CD14-positive monocyte (primary cell): ENCODE data around the gene VCAM1. TPM values are rescaled to one million over a fixed set of nuclear protein-coding genes. Genes with fewer than 3 reads are reported as not detected.

Experiments used
- DNase-seq, 3 donors: peaks; one replicate each; pipeline ENCODE4 v3.0.0-alpha.2; 2011 to 2022
- H2AFZ ChIP-seq: 2 replicates; pipeline ENCODE4 v1.6.0; 2012; ENCODE audit warnings: mild to moderate bottlenecking, low read depth, low read length, inconsistent platforms; ENCODE audit not compliant: insufficient read depth, poor library complexity, severe bottlenecking
- H3K27ac ChIP-seq, 2 donors: 1 replicate in 1 of 2; 2 replicates in 1 of 2; pipeline ENCODE4 v1.5.1; 2012 to 2013; ENCODE audit warnings: low read length in 2 of 2, control low read depth in 1 of 2, inconsistent platforms in 1 of 2, low read depth in 1 of 2, mild to moderate bottlenecking in 1 of 2
- H3K27me3 ChIP-seq, 2 donors: one replicate each; pipeline versions ENCODE4 v1.6.0 to v1.6.1; 2011 to 2013; ENCODE audit warnings: low read length in 2 of 2; ENCODE audit not compliant: control insufficient read depth in 2 of 2, insufficient read depth in 2 of 2
- H3K36me3 ChIP-seq, 2 donors: replicated peaks in 1 of 2; 1 replicate in 1 of 2; 2 replicates in 1 of 2; pipeline versions ENCODE4 v1.5.1 to v1.6.1; 2012 to 2013; ENCODE audit warnings: low read length in 2 of 2, control low read depth in 1 of 2, inconsistent platforms in 1 of 2, mild to moderate bottlenecking in 1 of 2; ENCODE audit not compliant: insufficient read depth in 2 of 2, control insufficient read depth in 1 of 2
- H3K4me1 ChIP-seq, 2 donors: 1 replicate in 1 of 2; 2 replicates in 1 of 2; pipeline versions ENCODE4 v1.5.1 to v1.6.1; 2012 to 2013; ENCODE audit warnings: low read length in 2 of 2, control low read depth in 1 of 2, inconsistent platforms in 1 of 2, mild to moderate bottlenecking in 1 of 2, moderate library complexity in 1 of 2; ENCODE audit not compliant: insufficient read depth in 2 of 2, control insufficient read depth in 1 of 2
- H3K4me2 ChIP-seq: replicated peaks from 2 replicates; pipeline ENCODE3; 2012; ENCODE audit warnings: low read length, moderate library complexity, mild to moderate bottlenecking; ENCODE audit not compliant: poor library complexity, severe bottlenecking; ENCODE audit errors: extremely low read depth
- H3K4me3 ChIP-seq, 3 experiments: fragments of 200-600 bp in 1 of 3; sonication (generic) in 1 of 3; replicated peaks in 1 of 3; 1 replicate in 2 of 3; 2 replicates in 1 of 3; pipeline ENCODE4 v1.5.1; 2011 to 2013; ENCODE audit warnings: low read length in 3 of 3, mild to moderate bottlenecking in 3 of 3, control low read depth in 2 of 3, low read depth in 2 of 3, inconsistent platforms in 1 of 3, moderate library complexity in 1 of 3
- H3K79me2 ChIP-seq: 2 replicates; pipeline ENCODE4 v1.6.0; 2012; ENCODE audit warnings: mild to moderate bottlenecking, control low read depth, inconsistent platforms, low read length, moderate library complexity; ENCODE audit not compliant: insufficient read depth
- H3K9ac ChIP-seq: 2 replicates; pipeline ENCODE4 v1.6.0; 2017; ENCODE audit warnings: low read length, mild to moderate bottlenecking; ENCODE audit not compliant: insufficient read depth, poor library complexity, severe bottlenecking
- H3K9me3 ChIP-seq, 2 donors: replicated peaks in 1 of 2; 1 replicate in 1 of 2; 2 replicates in 1 of 2; pipeline versions ENCODE4 v1.5.1 to v1.6.1; 2012 to 2013; ENCODE audit warnings: low read length in 2 of 2, control low read depth in 1 of 2; ENCODE audit not compliant: control insufficient read depth in 1 of 2, insufficient read depth in 1 of 2
- H4K20me1 ChIP-seq: 2 replicates; pipeline ENCODE4 v1.6.0; 2012; ENCODE audit warnings: mild to moderate bottlenecking, low read length, control low read depth, moderate library complexity; ENCODE audit not compliant: insufficient read depth
- H3K27ac Mint-ChIP-seq, 7 donors: one replicate each; pipeline ENCODE4 v1.8.0; 2020; ENCODE audit warnings: mild to moderate bottlenecking in 7 of 7, mixed read lengths in 7 of 7, moderate library complexity in 6 of 7, inconsistent platforms in 2 of 7
- H3K27me3 Mint-ChIP-seq, 3 donors: one replicate each; pipeline ENCODE4 v1.8.0; 2021 to 2022; ENCODE audit warnings: low read depth in 3 of 3, mild to moderate bottlenecking in 3 of 3, mixed read lengths in 3 of 3, moderate library complexity in 3 of 3, inconsistent platforms in 1 of 3
- H3K36me3 Mint-ChIP-seq, 2 donors: one replicate each; pipeline ENCODE4 v1.8.0; 2020; ENCODE audit warnings: mixed read lengths in 2 of 2, inconsistent platforms in 1 of 2, mild to moderate bottlenecking in 1 of 2
- H3K4me1 Mint-ChIP-seq: one replicate; pipeline ENCODE4 v1.8.0; 2020; ENCODE audit warnings: mild to moderate bottlenecking, mixed read lengths
- H3K4me3 Mint-ChIP-seq, 2 donors: one replicate each; pipeline ENCODE4 v1.8.0; 2020; ENCODE audit warnings: mild to moderate bottlenecking in 2 of 2, mixed read lengths in 2 of 2, moderate library complexity in 1 of 2
- H3K9me3 Mint-ChIP-seq, 7 donors: one replicate each; pipeline ENCODE4 v1.8.0; 2020 to 2022; ENCODE audit warnings: mixed read lengths in 7 of 7, mild to moderate bottlenecking in 6 of 7, moderate library complexity in 6 of 7, inconsistent platforms in 2 of 7
- CTCF ChIP-seq: fragments of 200-600 bp; IDR thresholded peaks from one replicate; pipeline ENCODE4 v1.8.0; 2022; ENCODE audit warnings: antibody characterized with exemption, mild to moderate bottlenecking
- WGBS: methylation state at CpG from one replicate; pipeline ENCODE4 v1.1.5; 2013; ENCODE audit warnings: missing lambda C conversion rate; ENCODE audit not compliant: insufficient coverage; 5-methylcytosine and 5-hydroxymethylcytosine counted together
- intact Hi-C, 2 donors: fragments of 100-400 bp; cut with micrococcal nuclease; formaldehyde crosslinking; loops; one replicate each; pipeline versions ENCODE4 v1.15.0 to v1.15.1; 2023
- polyA plus RNA-seq, 3 donors: library from polyadenylated mRNA; depleted of rRNA in 1 of 3; unstranded in 2 of 3; stranded (reverse) in 1 of 3; fragments of 300-500 nt in 2 of 3; fragments of >200 nt in 1 of 3; fragmentation: Illumina TruSeq in 2 of 3; gene quantifications; 1 replicate in 2 of 3; 2 replicates in 1 of 3; pipeline ENCODE4 v1.2.3, GENCODE V29; 2012 to 2021

Gene VCAM1
- polyA plus RNA-seq, 3 donors: not detected

GRCh38 chr1:100782473-100783039, 63.0 kb downstream of the VCAM1 start:
- no peaks in the 10 kb centered on the region for H3K79me2 ChIP-seq
- no peak overlapping the region for H2AFZ ChIP-seq
- Mint-ChIP-seq H3K4me3 (no peak overlapping the region), H3K27me3 (no peaks in the 10 kb centered on the region), H3K9me3 (peaks cover 5 to 13% (median 8%) of the 10 kb centered on the region in 7 donors), H3K4me1 (peaks cover 7% of the 10 kb centered on the region), H3K27ac (no peak overlapping the region), H3K36me3 (no peaks in the 10 kb centered on the region)
- no peak overlapping the region for H3K4me2 ChIP-seq
- no peak for TF ChIP-seq CTCF
- intact Hi-C loops: no loop called here
- no peak overlapping the region for H3K4me3 ChIP-seq
- H4K20me1 ChIP-seq: no peaks in the 10 kb centered on the region
- H3K4me1 ChIP-seq: no peaks in the 10 kb centered on the region
- no peak overlapping the region for H3K9ac ChIP-seq
- WGBS: 50% methylated on average over 1 of the region's 1 CpG
- H3K9me3 ChIP-seq: peaks cover 0 to 12% of the 10 kb centered on the region in 2 donors
- no peak for DNase-seq
- no peaks in the 10 kb centered on the region for H3K27me3 ChIP-seq
- no peak overlapping the region for H3K27ac ChIP-seq
- H3K36me3 ChIP-seq: no peaks in the 10 kb centered on the region

GRCh38 chr1:100785470-100786052, 66.0 kb downstream of the VCAM1 start:
- no peak overlapping the region for H3K4me3 ChIP-seq
- no peaks in the 10 kb centered on the region for H3K79me2 ChIP-seq
- H3K36me3 ChIP-seq: no peaks in the 10 kb centered on the region
- peak overlapping the region in 1 of 2 donors; percentile 71 for H3K4me3 Mint-ChIP-seq
- H4K20me1 ChIP-seq: no peaks in the 10 kb centered on the region
- H2AFZ ChIP-seq: peak overlapping the region; percentile 17
- peaks cover 0 to 7% of the 10 kb centered on the region in 2 donors for H3K9me3 ChIP-seq
- no peak for DNase-seq
- peaks cover 7% of the 10 kb centered on the region for H3K4me1 Mint-ChIP-seq
- peaks cover 2 to 10% (median 8%) of the 10 kb centered on the region in 7 donors for H3K9me3 Mint-ChIP-seq
- no peaks in the 10 kb centered on the region for H3K36me3 Mint-ChIP-seq
- no peaks in the 10 kb centered on the region for H3K27me3 ChIP-seq
- H3K27me3 Mint-ChIP-seq: no peaks in the 10 kb centered on the region
- H3K4me1 ChIP-seq: no peaks in the 10 kb centered on the region
- intact Hi-C loops: no loop called here
- no peak overlapping the region for H3K9ac ChIP-seq
- no peak for TF ChIP-seq CTCF
- no peak overlapping the region for H3K27ac Mint-ChIP-seq
- H3K27ac ChIP-seq: no peak overlapping the region
- peak overlapping the region; percentile 20 for H3K4me2 ChIP-seq
- WGBS: 38% methylated on average over 3 of the region's 5 CpGs
